ENCODE measurements around the gene TSPAN3. TPM values are rescaled to one million over a fixed set of nuclear protein-coding genes. Genes with fewer than 3 reads are reported as not detected.

The TSPAN3 gene
- total and polyA plus RNA-seq, 8 donors: 71.6 to 173 (median 89.2) TPM

DNA sequence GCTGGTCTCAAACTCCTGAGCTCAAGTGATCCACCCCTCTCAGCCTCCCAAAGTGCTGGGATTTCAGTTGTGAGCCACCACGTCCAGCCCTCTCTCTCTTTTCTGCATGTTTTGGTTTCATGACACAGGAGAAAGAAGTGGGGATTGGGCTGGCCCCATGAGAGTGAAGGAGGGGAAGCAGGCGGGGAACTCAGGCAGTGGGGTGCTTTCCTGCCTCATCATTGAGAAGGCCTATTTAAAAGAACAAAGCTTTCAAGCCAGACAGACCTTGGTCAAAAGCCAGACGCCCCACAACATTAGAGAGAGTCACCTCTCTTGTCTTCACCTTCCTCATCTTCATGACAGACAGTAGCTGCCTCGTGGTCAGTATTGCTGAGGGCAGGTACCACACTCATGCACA lies 60.1 kb downstream of the TSPAN3 start:
- Histone ChIP-seq H3K27ac (no peak overlapping the region), H3K4me3 (no peak overlapping the region), H3K4me1 (no peaks in the 10 kb centered on the region), H3K27me3 (no peaks in the 10 kb centered on the region), H3K36me3 (no peaks in the 10 kb centered on the region), H3K9me3 (no peaks in the 10 kb centered on the region)
- intact Hi-C loops (cut with DNase I): loop anchor here in 1 of 3 donors (10.0 kb wide), 1 partner anchor 544 kb away; no protein-coding TSS in a partner anchor
- DNase-seq (no peak), FAIRE-seq (no peak), ATAC-seq (no peak)
- TF ChIP-seq, protein P1, sequence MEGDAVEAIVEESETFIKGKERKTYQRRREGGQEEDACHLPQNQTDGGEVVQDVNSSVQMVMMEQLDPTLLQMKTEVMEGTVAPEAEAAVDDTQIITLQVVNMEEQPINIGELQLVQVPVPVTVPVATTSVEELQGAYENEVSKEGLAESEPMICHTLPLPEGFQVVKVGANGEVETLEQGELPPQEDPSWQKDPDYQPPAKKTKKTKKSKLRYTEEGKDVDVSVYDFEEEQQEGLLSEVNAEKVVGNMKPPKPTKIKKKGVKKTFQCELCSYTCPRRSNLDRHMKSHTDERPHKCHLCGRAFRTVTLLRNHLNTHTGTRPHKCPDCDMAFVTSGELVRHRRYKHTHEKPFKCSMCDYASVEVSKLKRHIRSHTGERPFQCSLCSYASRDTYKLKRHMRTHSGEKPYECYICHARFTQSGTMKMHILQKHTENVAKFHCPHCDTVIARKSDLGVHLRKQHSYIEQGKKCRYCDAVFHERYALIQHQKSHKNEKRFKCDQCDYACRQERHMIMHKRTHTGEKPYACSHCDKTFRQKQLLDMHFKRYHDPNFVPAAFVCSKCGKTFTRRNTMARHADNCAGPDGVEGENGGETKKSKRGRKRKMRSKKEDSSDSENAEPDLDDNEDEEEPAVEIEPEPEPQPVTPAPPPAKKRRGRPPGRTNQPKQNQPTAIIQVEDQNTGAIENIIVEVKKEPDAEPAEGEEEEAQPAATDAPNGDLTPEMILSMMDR (IDR thresholded peaks at IDR 0.05): no peak
- 83 to 87% methylated on average over 4 of the region's 4 CpGs for WGBS, 2 donors

DNA sequence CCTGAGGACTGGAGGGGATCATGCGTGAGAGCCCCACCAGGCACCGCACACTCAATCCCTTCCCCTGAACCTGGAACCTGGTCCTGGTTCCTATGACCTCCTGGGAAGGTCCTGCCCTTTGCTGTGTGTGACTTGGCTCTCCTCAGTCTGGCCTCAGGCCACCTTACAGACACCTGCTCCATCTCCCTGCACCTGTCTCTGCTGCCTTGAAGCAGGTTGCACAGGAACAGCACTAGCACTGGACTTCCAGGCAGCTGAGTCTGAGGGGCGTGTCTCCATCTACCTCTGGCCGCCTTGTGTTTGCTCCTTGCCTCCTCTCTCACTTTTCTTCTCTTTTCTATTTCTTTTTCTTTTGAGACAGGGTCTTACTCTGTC lies 60.6 kb downstream of the TSPAN3 start:
- TF ChIP-seq, protein P1 (IDR thresholded peaks at IDR 0.05): no peak
- peak; percentile 34 to 73 (median 60) for ATAC-seq
- no peaks in the 10 kb centered on the region for H3K36me3 ChIP-seq
- no peak overlapping the region for H3K4me3 ChIP-seq
- WGBS, 2 donors: 47 to 52% methylated on average over 4 of the region's 4 CpGs
- no peaks in the 10 kb centered on the region for H3K27me3 ChIP-seq
- no peak overlapping the region for H3K27ac ChIP-seq
- DNase-seq: peak in 1 of 6 donors; percentile 43
- no peaks in the 10 kb centered on the region for H3K9me3 ChIP-seq
- intact Hi-C loops (cut with DNase I): loop anchor here in 1 of 3 donors (10.0 kb wide), 1 partner anchor 545 kb away; no protein-coding TSS in a partner anchor
- no peaks in the 10 kb centered on the region for H3K4me1 ChIP-seq
- FAIRE-seq: no peak

DNA sequence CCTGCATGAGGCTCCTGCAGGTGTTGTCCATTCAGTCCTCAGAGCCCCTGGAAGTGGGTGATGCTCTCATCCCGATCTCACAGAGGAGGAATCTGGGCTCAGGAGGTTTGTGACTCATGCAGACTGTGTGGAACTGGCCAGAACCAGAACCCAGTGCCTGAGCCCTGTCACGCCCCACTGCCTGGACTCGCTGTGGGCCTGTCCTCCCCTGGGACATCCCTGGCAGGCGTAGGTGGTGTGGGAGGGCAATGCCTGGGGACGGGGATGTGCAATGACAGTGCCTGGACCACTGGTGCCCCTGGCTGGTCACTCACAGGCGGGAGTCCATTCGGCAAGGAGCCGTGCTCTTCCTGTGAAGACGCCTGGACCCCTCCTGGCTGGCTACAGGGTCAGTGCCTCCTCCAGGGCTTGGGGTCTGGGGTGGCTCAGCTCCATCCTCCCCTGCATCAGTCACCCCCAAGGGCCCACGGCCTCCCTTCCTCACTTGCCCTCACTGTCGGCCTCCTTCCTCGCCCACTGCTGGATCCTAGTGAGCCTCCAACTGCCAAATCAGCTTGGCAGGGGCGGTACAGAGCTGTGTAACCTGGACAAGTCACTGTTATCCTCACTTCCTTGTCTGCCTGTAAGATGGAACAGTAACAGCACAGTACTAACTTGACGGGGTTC lies 61.1 kb downstream of the TSPAN3 start:
- TF ChIP-seq, protein P1 (IDR thresholded peaks at IDR 0.05): no peak
- no peak overlapping the region for H3K4me3 ChIP-seq
- H3K36me3 ChIP-seq: no peaks in the 10 kb centered on the region
- no peaks in the 10 kb centered on the region for H3K4me1 ChIP-seq
- H3K27me3 ChIP-seq: no peaks in the 10 kb centered on the region
- DNase-seq: no peak
- no peak overlapping the region for H3K27ac ChIP-seq
- 74 to 77% methylated on average over 12 to 14 of the region's 14 CpGs for WGBS, 2 donors
- no peak for FAIRE-seq
- ATAC-seq: peak in 2 of 4 donors; percentile 11 to 21
- no peaks in the 10 kb centered on the region for H3K9me3 ChIP-seq
- intact Hi-C loops (cut with DNase I): loop anchor here in 1 of 3 donors (10.0 kb wide), 1 partner anchor 545 kb away; no protein-coding TSS in a partner anchor

DNA sequence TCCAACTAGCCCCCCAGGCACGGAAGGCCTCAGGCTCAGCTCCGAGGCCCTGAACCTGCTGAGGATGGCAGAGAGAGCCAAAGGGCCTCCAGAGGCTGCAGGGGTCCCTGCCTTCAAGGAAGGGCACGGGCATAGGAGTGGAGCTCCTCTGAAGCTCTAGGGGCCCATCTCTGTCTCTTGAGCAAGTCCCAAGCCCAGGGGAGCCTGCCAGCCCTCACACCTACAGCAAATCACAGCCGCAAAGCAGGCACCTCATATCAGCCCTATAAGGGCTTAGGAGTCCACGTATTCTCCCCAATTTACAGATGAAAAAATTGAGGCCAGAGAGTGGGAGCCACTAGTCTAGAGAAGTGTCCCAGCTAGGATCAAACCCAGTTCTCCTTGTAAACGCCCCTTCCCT lies 61.7 kb downstream of the TSPAN3 start:
- TF ChIP-seq, protein P1 (IDR thresholded peaks at IDR 0.05): no peak
- ATAC-seq: no peak
- intact Hi-C loops (cut with DNase I): no loop called here

DNA sequence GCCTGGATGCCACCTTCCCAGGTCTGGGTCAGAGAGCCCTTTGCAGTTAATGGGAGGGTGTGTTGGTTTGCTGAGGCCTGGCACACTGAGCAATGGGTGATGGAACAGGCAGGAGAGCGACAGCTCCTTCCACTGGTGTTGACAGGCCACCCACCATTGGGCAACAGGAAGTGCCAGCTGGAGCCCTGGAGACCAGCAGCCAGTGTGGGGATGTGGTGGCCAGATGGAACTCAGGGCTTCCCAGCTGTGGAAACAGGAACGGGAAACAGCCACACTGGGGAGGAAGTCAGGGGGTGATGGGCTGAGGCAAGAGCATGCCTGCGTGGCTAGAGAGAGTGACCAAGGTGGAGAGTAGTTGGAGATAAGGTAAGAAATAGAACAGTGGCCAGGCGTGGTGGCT lies 66.7 kb downstream of the TSPAN3 start:
- Histone ChIP-seq H3K9me3 (no peaks in the 10 kb centered on the region), H3K27ac (peak overlapping the region in 1 of 4 donors; percentile 30), H3K4me3 (no peak overlapping the region), H3K27me3 (no peaks in the 10 kb centered on the region), H3K4me1 (no peaks in the 10 kb centered on the region), H3K36me3 (no peaks in the 10 kb centered on the region)
- 78 to 90% methylated on average over 4 of the region's 4 CpGs for WGBS, 2 donors
- peak in 3 of 4 donors; percentile 54 to 77 (median 71) for ATAC-seq
- intact Hi-C loops (cut with DNase I): no loop called here
- TF ChIP-seq, protein P1 (IDR thresholded peaks at IDR 0.05): no peak
- FAIRE-seq: no peak
- peak in 1 of 6 donors; percentile 62 for DNase-seq

More for the DNA sequence above, 61.7 kb downstream of the TSPAN3 start:
- WGBS, 2 donors: 89 to 94% methylated on average over 6 of the region's 6 CpGs
- FAIRE-seq (no peak), DNase-seq (no peak)
- Histone ChIP-seq H3K9me3 (no peaks in the 10 kb centered on the region), H3K4me1 (no peaks in the 10 kb centered on the region), H3K4me3 (no peak overlapping the region), H3K36me3 (no peaks in the 10 kb centered on the region), H3K27ac (no peak overlapping the region), H3K27me3 (no peaks in the 10 kb centered on the region)

Data from pancreas (tissue), 10 donors.